ENCODE data around the gene HUNK. TPM values are rescaled to one million over a fixed set of nuclear protein-coding genes. Genes with fewer than 3 reads are reported as not detected.

Gene HUNK
- total RNA-seq, 1 donor, result under 0.01 TPM

DNA sequence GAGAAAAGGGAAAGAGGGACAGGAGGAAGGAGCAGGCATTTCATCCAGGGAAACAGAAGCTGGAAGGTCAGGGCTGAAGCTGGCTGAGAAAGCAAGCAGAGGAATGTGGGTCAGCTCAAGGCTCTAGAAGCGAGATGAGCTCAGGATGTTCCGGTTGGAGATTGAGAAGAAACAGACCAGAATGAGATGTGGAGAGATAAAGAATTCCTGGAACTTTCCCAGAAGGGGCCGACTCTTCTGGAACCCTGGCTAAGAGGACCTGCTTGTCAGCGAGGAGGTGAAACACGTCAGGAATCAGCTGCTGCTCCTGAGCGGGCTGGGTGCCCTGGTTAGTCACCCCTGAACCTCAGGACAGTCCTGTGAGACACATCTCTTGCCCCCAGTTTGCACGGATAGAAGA is 75.9 kb downstream of the HUNK start:
- H3K36me3 ChIP-seq (ENCODE audit: insufficient read depth, low read length), result no peaks in the 10 kb centered on the region
- no peaks in the 10 kb centered on the region for H3K79me2 ChIP-seq (ENCODE audit: insufficient read depth, low read length)
- H3K27me3 ChIP-seq (ENCODE audit: insufficient read depth, low read length), result no peaks in the 10 kb centered on the region
- no peak for DNase-seq (ENCODE audit: insufficient read length, low spot score, missing footprints)
- H3K27ac ChIP-seq (ENCODE audit: low read depth, low read length), result no peak overlapping the region
- no peak overlapping the region for H2AFZ ChIP-seq (ENCODE audit: low read length)
- TF ChIP-seq, protein P1, sequence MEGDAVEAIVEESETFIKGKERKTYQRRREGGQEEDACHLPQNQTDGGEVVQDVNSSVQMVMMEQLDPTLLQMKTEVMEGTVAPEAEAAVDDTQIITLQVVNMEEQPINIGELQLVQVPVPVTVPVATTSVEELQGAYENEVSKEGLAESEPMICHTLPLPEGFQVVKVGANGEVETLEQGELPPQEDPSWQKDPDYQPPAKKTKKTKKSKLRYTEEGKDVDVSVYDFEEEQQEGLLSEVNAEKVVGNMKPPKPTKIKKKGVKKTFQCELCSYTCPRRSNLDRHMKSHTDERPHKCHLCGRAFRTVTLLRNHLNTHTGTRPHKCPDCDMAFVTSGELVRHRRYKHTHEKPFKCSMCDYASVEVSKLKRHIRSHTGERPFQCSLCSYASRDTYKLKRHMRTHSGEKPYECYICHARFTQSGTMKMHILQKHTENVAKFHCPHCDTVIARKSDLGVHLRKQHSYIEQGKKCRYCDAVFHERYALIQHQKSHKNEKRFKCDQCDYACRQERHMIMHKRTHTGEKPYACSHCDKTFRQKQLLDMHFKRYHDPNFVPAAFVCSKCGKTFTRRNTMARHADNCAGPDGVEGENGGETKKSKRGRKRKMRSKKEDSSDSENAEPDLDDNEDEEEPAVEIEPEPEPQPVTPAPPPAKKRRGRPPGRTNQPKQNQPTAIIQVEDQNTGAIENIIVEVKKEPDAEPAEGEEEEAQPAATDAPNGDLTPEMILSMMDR (IDR thresholded peaks at IDR 0.05; ENCODE audit: extremely low read depth, low read depth, low read length), result no peak
- no peaks in the 10 kb centered on the region for H3K4me1 ChIP-seq (ENCODE audit: insufficient read depth, low read length)
- no peaks in the 10 kb centered on the region for H4K20me1 ChIP-seq (ENCODE audit: insufficient read depth, low read length)
- H3K4me3 ChIP-seq (ENCODE audit: insufficient read depth, low read length), result no peak overlapping the region
- H3K4me2 ChIP-seq (ENCODE audit: insufficient read depth, low read length), result no peak overlapping the region
- H3K9me3 ChIP-seq (ENCODE audit: low read depth, low read length), result no peaks in the 10 kb centered on the region

DNA sequence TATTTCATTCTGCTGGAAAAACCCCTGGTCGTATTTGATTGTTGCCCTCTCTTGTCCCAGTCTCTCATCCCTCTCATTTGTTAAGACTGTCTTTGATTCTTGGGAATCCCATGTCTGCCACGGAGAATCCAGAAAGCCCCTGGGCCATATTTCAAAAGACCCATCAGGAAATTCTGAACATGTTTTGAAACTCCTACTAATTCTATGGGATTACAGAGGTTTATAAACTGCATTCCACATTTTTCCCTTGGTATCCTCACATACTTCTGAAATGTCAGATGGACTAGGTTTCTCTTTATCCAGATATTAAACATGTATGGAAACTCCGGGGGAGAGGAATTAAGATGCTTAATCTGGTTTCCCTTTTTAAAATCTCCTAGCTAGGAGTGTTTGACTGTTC is 80.0 kb downstream of the HUNK start:
- Histone ChIP-seq H2AFZ (ENCODE audit: low read length) (no peak overlapping the region), H3K27ac (ENCODE audit: low read depth, low read length) (no peak overlapping the region), H3K36me3 (ENCODE audit: insufficient read depth, low read length) (no peaks in the 10 kb centered on the region), H3K4me2 (ENCODE audit: insufficient read depth, low read length) (no peak overlapping the region), H3K4me3 (ENCODE audit: insufficient read depth, low read length) (no peak overlapping the region), H3K4me1 (ENCODE audit: insufficient read depth, low read length) (no peaks in the 10 kb centered on the region), H3K79me2 (ENCODE audit: insufficient read depth, low read length) (no peaks in the 10 kb centered on the region), H4K20me1 (ENCODE audit: insufficient read depth, low read length) (no peaks in the 10 kb centered on the region), H3K9me3 (ENCODE audit: low read depth, low read length) (no peaks in the 10 kb centered on the region), H3K27me3 (ENCODE audit: insufficient read depth, low read length) (no peaks in the 10 kb centered on the region)
- TF ChIP-seq, protein P1 (IDR thresholded peaks at IDR 0.05; ENCODE audit: extremely low read depth, low read depth, low read length), result no peak
- DNase-seq (ENCODE audit: insufficient read length, low spot score, missing footprints), result no peak

DNA sequence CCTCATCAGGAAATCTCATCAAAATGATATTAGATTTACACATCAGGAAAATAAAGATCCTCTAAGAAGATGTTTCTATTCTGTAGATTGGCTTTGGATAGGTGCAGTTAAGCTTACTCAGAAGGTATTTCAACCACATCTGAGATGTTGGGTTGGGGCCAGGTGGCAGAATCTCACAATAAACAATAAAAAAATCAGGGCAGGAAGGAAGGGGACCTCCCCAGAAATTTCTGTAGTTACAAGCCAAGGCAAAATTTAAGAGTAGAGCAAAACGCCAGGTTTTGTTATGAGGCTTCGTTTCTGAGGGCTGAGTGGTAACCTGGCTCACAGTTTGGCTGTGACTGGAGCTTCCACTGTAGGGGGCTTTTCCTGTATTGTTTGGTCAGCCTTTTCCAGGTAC is 84.8 kb downstream of the HUNK start:
- H3K27ac ChIP-seq (ENCODE audit: low read depth, low read length), result no peak overlapping the region
- H3K27me3 ChIP-seq (ENCODE audit: insufficient read depth, low read length), result no peaks in the 10 kb centered on the region
- no peak overlapping the region for H2AFZ ChIP-seq (ENCODE audit: low read length)
- TF ChIP-seq, protein P1 (IDR thresholded peaks at IDR 0.05; ENCODE audit: extremely low read depth, low read depth, low read length), result no peak
- H3K4me2 ChIP-seq (ENCODE audit: insufficient read depth, low read length), result no peak overlapping the region
- no peak overlapping the region for H3K4me3 ChIP-seq (ENCODE audit: insufficient read depth, low read length)
- H3K36me3 ChIP-seq (ENCODE audit: insufficient read depth, low read length), result no peaks in the 10 kb centered on the region
- no peak for DNase-seq (ENCODE audit: insufficient read length, low spot score, missing footprints)
- no peaks in the 10 kb centered on the region for H4K20me1 ChIP-seq (ENCODE audit: insufficient read depth, low read length)
- no peaks in the 10 kb centered on the region for H3K9me3 ChIP-seq (ENCODE audit: low read depth, low read length)
- no peaks in the 10 kb centered on the region for H3K79me2 ChIP-seq (ENCODE audit: insufficient read depth, low read length)
- no peaks in the 10 kb centered on the region for H3K4me1 ChIP-seq (ENCODE audit: insufficient read depth, low read length)

DNA sequence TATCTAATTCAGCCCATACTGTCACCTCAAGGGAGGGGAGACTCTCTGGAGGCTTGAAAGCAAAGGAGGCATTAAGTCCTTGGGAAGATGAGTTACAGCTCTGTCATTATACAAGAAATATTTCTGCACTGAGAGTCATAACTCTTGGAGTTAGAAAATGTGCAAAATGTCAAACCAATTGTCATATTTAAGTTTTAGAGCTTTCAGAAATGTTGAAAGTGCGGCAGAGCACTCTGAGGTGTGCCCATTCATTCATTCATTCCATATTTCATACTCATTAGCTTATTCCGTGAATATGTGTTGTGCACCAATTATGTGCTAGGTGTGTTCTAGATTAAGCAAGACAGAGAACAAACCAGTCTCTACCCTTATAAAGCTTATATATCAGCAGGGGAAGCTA is 87.1 kb downstream of the HUNK start:
- Histone ChIP-seq H3K4me2 (ENCODE audit: insufficient read depth, low read length) (no peak overlapping the region), H3K4me1 (ENCODE audit: insufficient read depth, low read length) (no peaks in the 10 kb centered on the region), H4K20me1 (ENCODE audit: insufficient read depth, low read length) (no peaks in the 10 kb centered on the region), H3K9me3 (ENCODE audit: low read depth, low read length) (no peaks in the 10 kb centered on the region), H2AFZ (ENCODE audit: low read length) (no peak overlapping the region), H3K27ac (ENCODE audit: low read depth, low read length) (no peak overlapping the region), H3K4me3 (ENCODE audit: insufficient read depth, low read length) (no peak overlapping the region), H3K36me3 (ENCODE audit: insufficient read depth, low read length) (no peaks in the 10 kb centered on the region), H3K27me3 (ENCODE audit: insufficient read depth, low read length) (no peaks in the 10 kb centered on the region), H3K79me2 (ENCODE audit: insufficient read depth, low read length) (no peaks in the 10 kb centered on the region)
- DNase-seq (ENCODE audit: insufficient read length, low spot score, missing footprints), result no peak
- TF ChIP-seq, protein P1 (IDR thresholded peaks at IDR 0.05; ENCODE audit: extremely low read depth, low read depth, low read length), result no peak
